Activated CD4-positive, alpha-beta T cell treated with anti-CD3 and anti-CD28 coated beads, Interleukin-2, amount 10 ng/mL, durations not matched to agents 7 days and 5 days (primary cell): ENCODE results near the gene EMC10. TPM values are rescaled to one million over a fixed set of nuclear protein-coding genes. Genes with fewer than 3 reads are reported as not detected.

Source experiments
- CTCF ChIA-PET: fragments of 350-600 bp; sonication (Branson Sonifier 250); formaldehyde crosslinking; loops from one replicate; lab custom pipeline; 2021; ENCODE audit warnings: antibody characterized with exemption; lab: Charles Lee
- POLR2A ChIA-PET: fragments of 350-600 bp; sonication (Branson Sonifier 250); formaldehyde crosslinking; loops from one replicate; lab custom pipeline; 2021; ENCODE audit warnings: antibody characterized with exemption; lab: Charles Lee
- DNase-seq: peaks from one replicate; pipeline ENCODE4 v3.0.0-alpha.2; 2020
- H3K27ac Mint-ChIP-seq: one replicate; pipeline ENCODE4 v1.8.0; 2021; ENCODE audit warnings: mild to moderate bottlenecking, moderate library complexity, mixed read lengths
- H3K27me3 Mint-ChIP-seq: one replicate; pipeline ENCODE4 v1.8.0; 2021; ENCODE audit warnings: mixed read lengths
- H3K36me3 Mint-ChIP-seq: one replicate; pipeline ENCODE4 v1.8.0; 2021; ENCODE audit warnings: low read depth, mixed read lengths
- H3K4me1 Mint-ChIP-seq: one replicate; pipeline ENCODE4 v1.8.0; 2021; ENCODE audit warnings: mixed read lengths
- H3K4me3 Mint-ChIP-seq: one replicate; pipeline ENCODE4 v1.8.0; 2021; ENCODE audit warnings: mild to moderate bottlenecking, moderate library complexity, mixed read lengths
- H3K9me3 Mint-ChIP-seq: one replicate; pipeline ENCODE4 v1.8.0; 2021; ENCODE audit warnings: mixed read lengths
- total RNA-seq, 2 experiments: library from RNA; stranded (reverse); gene quantifications; one replicate each; pipeline ENCODE4 v1.2.3, GENCODE V29; 2021

The EMC10 gene
- total RNA-seq, 2 experiments from 2014 or later, result 57.8 to 64.9 TPM

GRCh38 chr19:50510700-50511068 lies 34.4 kb downstream of the EMC10 start:
- DNase-seq, result no peak
- POLR2A ChIA-PET, result interaction anchor here (0.8 kb wide), 1 partner anchor 97 kb away, joined by 3 read pairs; no protein-coding TSS in a partner anchor
- Mint-ChIP-seq H3K36me3 (peaks cover 10% of the 10 kb centered on the region), H3K9me3 (no peaks in the 10 kb centered on the region), H3K4me3 (peak overlapping the region; percentile 98), H3K4me1 (peaks cover 20% of the 10 kb centered on the region), H3K27ac (peak overlapping the region; percentile 100), H3K27me3 (peaks cover 2% of the 10 kb centered on the region)
- CTCF ChIA-PET, result interaction anchor here (1.1 to 1.6 kb wide), 4 partner anchors 28 to 153 kb away, joined by 3 to 8 read pairs (median 4); no protein-coding TSS in a partner anchor

DNA sequence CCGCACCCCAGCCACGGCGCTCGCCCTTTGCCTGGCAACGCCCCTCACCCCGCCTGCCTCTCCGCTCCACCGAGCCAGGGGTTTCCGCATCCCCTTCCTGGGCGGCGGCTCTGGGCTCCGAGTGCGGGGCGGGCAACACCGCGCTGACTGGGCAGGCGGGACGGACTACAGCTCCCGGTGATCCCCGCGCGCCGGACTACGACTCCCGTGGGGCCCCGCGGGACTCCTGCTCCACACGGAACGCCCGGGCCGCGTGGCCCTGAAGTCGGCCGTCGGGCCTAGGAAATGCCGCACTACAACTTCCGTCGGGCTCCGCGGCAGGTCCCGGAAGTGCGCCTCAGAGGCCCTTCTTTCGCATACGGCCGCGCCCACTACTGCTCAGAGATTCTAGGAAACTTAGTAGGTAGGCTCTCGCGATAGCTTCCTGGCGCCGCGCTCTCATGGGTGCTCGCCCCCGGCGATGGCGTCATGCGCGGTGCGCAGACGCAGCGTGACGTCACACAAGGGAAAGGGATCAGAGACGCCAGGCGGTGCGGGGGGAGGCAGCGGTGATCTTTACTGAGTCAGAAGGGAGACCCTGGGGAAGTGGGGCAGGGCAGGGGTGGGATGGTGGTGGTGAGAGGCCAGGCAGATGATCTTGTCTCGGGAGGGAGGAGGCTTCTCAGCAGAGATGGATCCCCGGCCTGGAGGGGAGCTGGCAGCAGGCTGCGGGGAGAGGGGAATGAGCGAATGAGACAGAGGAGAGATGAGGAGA lies 34.9 kb downstream of the EMC10 start, which contains the start of gene JOSD2:
TSS of gene JOSD2 (minus strand) at position 123 of the 754 bp plus-strand sequence. CDS start 760 bp downstream, outside the sequence.
- peak; percentile 98 for DNase-seq
- H3K9me3 Mint-ChIP-seq, result no peaks in the 10 kb centered on the region
- peaks cover 10% of the 10 kb centered on the region for H3K36me3 Mint-ChIP-seq
- H3K27ac Mint-ChIP-seq, result peak within 1 kb of the TSS; percentile 100
- POLR2A ChIA-PET, result interaction anchor here (0.8 kb wide), 1 partner anchor 97 kb away, joined by 3 read pairs; no protein-coding TSS in a partner anchor
- peaks cover 20% of the 10 kb centered on the region for H3K4me1 Mint-ChIP-seq
- H3K4me3 Mint-ChIP-seq, result peak within 1 kb of the TSS; percentile 98
- H3K27me3 Mint-ChIP-seq, result peaks cover 2% of the 10 kb centered on the region
- CTCF ChIA-PET, result interaction anchor here (0.7 to 1.6 kb wide), 5 partner anchors 27 to 255 kb away, joined by 3 to 8 read pairs (median 4); partner anchors contain the start of gene KCNC3

- H3K27me3 Mint-ChIP-seq, result peaks cover 2% of the 10 kb centered on the region
- peaks cover 10% of the 10 kb centered on the region for H3K36me3 Mint-ChIP-seq
- H3K4me3 Mint-ChIP-seq, result peak overlapping the region; percentile 98
- H3K27ac Mint-ChIP-seq, result no peak overlapping the region
- H3K4me1 Mint-ChIP-seq, result peaks cover 20% of the 10 kb centered on the region
- no peaks in the 10 kb centered on the region for H3K9me3 Mint-ChIP-seq
- DNase-seq, result no peak
- ChIA-PET CTCF (interaction anchor here (1.1 to 1.3 kb wide), 3 partner anchors 26 to 183 kb away, joined by 3 to 5 read pairs (median 4); partner anchors contain the start of gene KCNC3), POLR2A (no interaction called here)
Measured at GRCh38 chr19:50512112-50512998, 36.0 kb downstream of the EMC10 start.

GRCh38 chr19:50512999-50513745 lies 36.9 kb downstream of the EMC10 start:
- Mint-ChIP-seq H3K9me3 (no peaks in the 10 kb centered on the region), H3K36me3 (peaks cover 10% of the 10 kb centered on the region), H3K4me3 (peak overlapping the region; percentile 8), H3K4me1 (peaks cover 20% of the 10 kb centered on the region), H3K27me3 (peaks cover 2% of the 10 kb centered on the region), H3K27ac (peak overlapping the region; percentile 80)
- no peak for DNase-seq
- POLR2A ChIA-PET, result no interaction called here
- CTCF ChIA-PET, result interaction anchor here (0.6 to 1.1 kb wide), 2 partner anchors 43 to 1082 kb away, joined by 3 read pairs; no protein-coding TSS in a partner anchor

DNA sequence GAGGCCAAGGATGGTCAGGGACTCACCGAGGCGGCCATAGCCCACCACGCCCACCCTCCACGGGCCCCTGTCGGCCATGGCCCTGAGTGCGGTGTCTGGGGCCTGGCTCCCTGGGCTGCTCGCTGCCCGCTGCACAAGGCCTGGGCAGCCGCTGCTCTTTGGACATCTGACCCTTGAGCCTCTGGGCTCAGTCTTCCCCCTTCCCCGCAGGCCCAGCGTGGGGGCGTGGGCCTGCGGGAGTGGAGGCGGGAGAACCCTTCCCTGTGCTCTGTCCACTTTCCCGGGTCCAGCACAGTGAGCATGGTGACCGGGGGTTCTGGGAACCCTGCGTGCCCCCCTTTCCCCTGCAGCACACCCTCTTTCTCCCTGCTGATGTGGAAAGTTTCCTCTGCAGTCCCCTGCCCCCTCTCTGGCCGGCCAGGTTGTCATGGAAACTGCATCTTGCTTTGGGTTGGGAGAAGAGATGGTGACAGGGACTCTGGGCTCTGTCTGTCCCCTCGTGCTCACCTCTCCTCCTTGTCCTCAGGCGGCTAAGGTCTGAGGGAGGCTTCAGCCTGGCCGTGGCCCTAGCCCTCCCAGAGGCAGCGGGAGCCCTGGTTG lies 37.5 kb downstream of the EMC10 start, which contains the start of gene ASPDH:
TSS of gene ASPDH (minus strand) at position 168 of the 600 bp plus-strand sequence. CDS start at position 78, 90 bp downstream.
- ChIA-PET POLR2A (no interaction called here), CTCF (interaction anchor here (0.6 kb wide), 1 partner anchor 1083 kb away, joined by 3 read pairs; no protein-coding TSS in a partner anchor)
- H3K4me1 Mint-ChIP-seq, result peaks cover 18% of the 10 kb centered on the region
- peak within 1 kb of the TSS; percentile 80 for H3K27ac Mint-ChIP-seq
- DNase-seq, result no peak
- H3K36me3 Mint-ChIP-seq, result peaks cover 7% of the 10 kb centered on the region
- H3K27me3 Mint-ChIP-seq, result peaks cover 2% of the 10 kb centered on the region
- peak within 1 kb of the TSS; percentile 8 for H3K4me3 Mint-ChIP-seq
- no peaks in the 10 kb centered on the region for H3K9me3 Mint-ChIP-seq

- DNase-seq, result no peak
- POLR2A ChIA-PET, result no interaction called here
- H3K4me3 Mint-ChIP-seq, result no peak overlapping the region
- H3K9me3 Mint-ChIP-seq, result no peaks in the 10 kb centered on the region
- H3K27me3 Mint-ChIP-seq, result peaks cover 2% of the 10 kb centered on the region
- H3K4me1 Mint-ChIP-seq, result peaks cover 14% of the 10 kb centered on the region
- CTCF ChIA-PET, result no interaction called here
- H3K36me3 Mint-ChIP-seq, result peaks cover 3% of the 10 kb centered on the region
- H3K27ac Mint-ChIP-seq, result peak overlapping the region; percentile 62
Measured at GRCh38 chr19:50514346-50515167, 38.2 kb downstream of the EMC10 start.

GRCh38 chr19:50515168-50515561 lies 38.9 kb downstream of the EMC10 start:
- H3K36me3 Mint-ChIP-seq, result peaks cover 3% of the 10 kb centered on the region
- no peak overlapping the region for H3K4me3 Mint-ChIP-seq
- H3K9me3 Mint-ChIP-seq, result no peaks in the 10 kb centered on the region
- DNase-seq, result no peak
- peaks cover 2% of the 10 kb centered on the region for H3K27me3 Mint-ChIP-seq
- no peak overlapping the region for H3K27ac Mint-ChIP-seq
- H3K4me1 Mint-ChIP-seq, result peaks cover 13% of the 10 kb centered on the region
- CTCF ChIA-PET, result no interaction called here
- POLR2A ChIA-PET, result no interaction called here

GRCh38 chr19:50516456-50516855 lies 40.1 kb downstream of the EMC10 start:
- DNase-seq, result no peak
- Mint-ChIP-seq H3K27ac (no peak overlapping the region), H3K4me3 (no peak overlapping the region), H3K36me3 (no peaks in the 10 kb centered on the region), H3K4me1 (peaks cover 4% of the 10 kb centered on the region), H3K27me3 (peaks cover 2% of the 10 kb centered on the region), H3K9me3 (no peaks in the 10 kb centered on the region)
- ChIA-PET POLR2A (no interaction called here), CTCF (no interaction called here)

GRCh38 chr19:50516964-50517703 lies 40.8 kb downstream of the EMC10 start:
- H3K36me3 Mint-ChIP-seq, result no peaks in the 10 kb centered on the region
- CTCF ChIA-PET, result no interaction called here

DNA sequence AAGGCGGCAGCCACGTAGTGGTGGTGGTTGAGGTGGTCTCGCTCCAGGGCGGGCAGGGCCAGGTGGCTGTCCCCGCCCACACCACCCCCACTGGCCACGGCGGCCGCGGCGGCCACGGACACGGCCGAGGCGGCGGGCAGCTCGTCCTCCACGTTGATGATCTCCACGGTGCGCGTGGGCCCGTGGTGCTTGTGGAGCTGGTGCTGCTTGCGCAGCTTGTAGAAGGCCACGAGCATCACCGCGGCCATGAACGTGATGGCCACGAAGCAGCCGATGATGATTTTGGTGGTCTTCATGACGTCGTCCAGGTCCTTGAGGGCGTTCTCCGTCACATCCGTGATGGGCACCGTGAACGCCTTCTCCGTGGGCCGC lies 41.4 kb downstream of the EMC10 start:
- no peaks in the 10 kb centered on the region for H3K9me3 Mint-ChIP-seq
- H3K36me3 Mint-ChIP-seq, result no peaks in the 10 kb centered on the region
- H3K4me1 Mint-ChIP-seq, result no peaks in the 10 kb centered on the region
- no peak for DNase-seq
- ChIA-PET CTCF (interaction anchor here (1.4 kb wide), 1 partner anchor 38 kb away, joined by 5 read pairs; no protein-coding TSS in a partner anchor), POLR2A (no interaction called here)
- no peak overlapping the region for H3K27ac Mint-ChIP-seq
- H3K27me3 Mint-ChIP-seq, result peaks cover 2% of the 10 kb centered on the region
- no peak overlapping the region for H3K4me3 Mint-ChIP-seq

More at GRCh38 chr19:50516964-50517703, 40.8 kb downstream of the EMC10 start:
- no peak overlapping the region for H3K27ac Mint-ChIP-seq
- H3K4me1 Mint-ChIP-seq, result no peaks in the 10 kb centered on the region
- no peaks in the 10 kb centered on the region for H3K9me3 Mint-ChIP-seq
- no peak for DNase-seq
- no peak overlapping the region for H3K4me3 Mint-ChIP-seq
- POLR2A ChIA-PET, result no interaction called here
- peaks cover 2% of the 10 kb centered on the region for H3K27me3 Mint-ChIP-seq
